ENCODE results near the gene RNU6-9. TPM values are rescaled to one million over a fixed set of nuclear protein-coding genes. Genes with fewer than 3 reads are reported as not detected.
"Not testable (repeated sequence)": the region's sequence is repeated elsewhere in the genome, so short reads cannot be mapped to it uniquely, and the experiment has no call there.

Gene RNU6-9
- total RNA-seq, 2 experiments from 2014 or later: not detected

GRCh38 chr19:885536-886224, 7.6 kb upstream of the RNU6-9 start:
- Mint-ChIP-seq H3K27ac (no peak overlapping the region), H3K4me3 (no peak overlapping the region), H3K4me1 (ENCODE audit: low read depth) (no peaks in the 10 kb centered on the region), H3K36me3 (ENCODE audit: low read depth) (peaks cover 13% of the 10 kb centered on the region), H3K9me3 (no peaks in the 10 kb centered on the region), H3K27me3 (ENCODE audit: low read depth) (no peaks in the 10 kb centered on the region)
- intact Hi-C loops (cut with micrococcal nuclease): no loop called here
- CTCF ChIA-PET: no interaction called here
- no peak for DNase-seq

- Mint-ChIP-seq H3K27me3 (ENCODE audit: low read depth) (no peaks in the 10 kb centered on the region), H3K4me3 (no peak overlapping the region), H3K9me3 (no peaks in the 10 kb centered on the region), H3K4me1 (ENCODE audit: low read depth) (peaks cover 5% of the 10 kb centered on the region), H3K27ac (no peak overlapping the region), H3K36me3 (ENCODE audit: low read depth) (peaks cover 11% of the 10 kb centered on the region)
- DNase-seq: no peak
- intact Hi-C loops (cut with micrococcal nuclease): no loop called here
- CTCF ChIA-PET: no interaction called here
Measured at GRCh38 chr19:887072-887471, 6.2 kb upstream of the RNU6-9 start.

GRCh38 chr19:887599-887998, 5.7 kb upstream of the RNU6-9 start:
- intact Hi-C loops (cut with micrococcal nuclease): no loop called here
- DNase-seq: no peak
- CTCF ChIA-PET: no interaction called here
- H3K27me3 Mint-ChIP-seq (ENCODE audit: low read depth): no peaks in the 10 kb centered on the region
- H3K4me1 Mint-ChIP-seq (ENCODE audit: low read depth): peaks cover 5% of the 10 kb centered on the region
- H3K36me3 Mint-ChIP-seq (ENCODE audit: low read depth): peaks cover 7% of the 10 kb centered on the region
- H3K9me3 Mint-ChIP-seq: no peaks in the 10 kb centered on the region
- no peak overlapping the region for H3K4me3 Mint-ChIP-seq
- H3K27ac Mint-ChIP-seq: no peak overlapping the region

GRCh38 chr19:888581-889385, 4.5 kb upstream of the RNU6-9 start:
- Mint-ChIP-seq H3K4me1 (ENCODE audit: low read depth) (peaks cover 12% of the 10 kb centered on the region), H3K4me3 (no peak overlapping the region), H3K27me3 (ENCODE audit: low read depth) (no peaks in the 10 kb centered on the region), H3K9me3 (no peaks in the 10 kb centered on the region), H3K36me3 (ENCODE audit: low read depth) (peaks cover 8% of the 10 kb centered on the region), H3K27ac (no peak overlapping the region)
- no peak for DNase-seq
- CTCF ChIA-PET: no interaction called here
- intact Hi-C loops (cut with micrococcal nuclease): no loop called here

- Mint-ChIP-seq H3K36me3 (ENCODE audit: low read depth) (peaks cover 6% of the 10 kb centered on the region), H3K9me3 (no peaks in the 10 kb centered on the region), H3K27me3 (ENCODE audit: low read depth) (no peaks in the 10 kb centered on the region), H3K27ac (no peak overlapping the region), H3K4me1 (ENCODE audit: low read depth) (peaks cover 12% of the 10 kb centered on the region), H3K4me3 (no peak overlapping the region)
- CTCF ChIA-PET: no interaction called here
- intact Hi-C loops (cut with micrococcal nuclease): no loop called here
- no peak for DNase-seq
Measured at GRCh38 chr19:889662-890295, 3.5 kb upstream of the RNU6-9 start.

GRCh38 chr19:890831-891230, 2.5 kb upstream of the RNU6-9 start:
- H3K36me3 Mint-ChIP-seq (ENCODE audit: low read depth): peaks cover 5% of the 10 kb centered on the region
- DNase-seq: no peak
- intact Hi-C loops (cut with micrococcal nuclease): no loop called here
- peak overlapping the region; percentile 63 for H3K4me3 Mint-ChIP-seq
- CTCF ChIA-PET: no interaction called here
- H3K27me3 Mint-ChIP-seq (ENCODE audit: low read depth): no peaks in the 10 kb centered on the region
- H3K27ac Mint-ChIP-seq: peak overlapping the region; percentile 61
- peaks cover 14% of the 10 kb centered on the region for H3K4me1 Mint-ChIP-seq (ENCODE audit: low read depth)
- H3K9me3 Mint-ChIP-seq: no peaks in the 10 kb centered on the region

GRCh38 chr19:891421-892200, 1.7 kb upstream of the RNU6-9 start:
- peak overlapping the region; percentile 79 for H3K27ac Mint-ChIP-seq
- CTCF ChIA-PET: not testable (repeated sequence)

GRCh38 chr19:892243-892893, 916 bp upstream of the RNU6-9 start:
- H3K4me3 Mint-ChIP-seq: peak overlapping the region; percentile 78
- no peaks in the 10 kb centered on the region for H3K27me3 Mint-ChIP-seq (ENCODE audit: low read depth)
- peak; percentile 37 for DNase-seq
- H3K4me1 Mint-ChIP-seq (ENCODE audit: low read depth): peaks cover 14% of the 10 kb centered on the region
- peak overlapping the region; percentile 79 for H3K27ac Mint-ChIP-seq
- no peaks in the 10 kb centered on the region for H3K9me3 Mint-ChIP-seq
- H3K36me3 Mint-ChIP-seq (ENCODE audit: low read depth): peaks cover 13% of the 10 kb centered on the region
- CTCF ChIA-PET: interaction anchor here (0.6 to 1.1 kb wide), 3 partner anchors 29 to 139 kb away, joined by 3 to 5 read pairs (median 3); partner anchors contain the start of gene WDR18
- intact Hi-C loops (cut with micrococcal nuclease): no loop called here

More at GRCh38 chr19:891421-892200, 1.7 kb upstream of the RNU6-9 start:
- peak overlapping the region; percentile 78 for H3K4me3 Mint-ChIP-seq
- H3K9me3 Mint-ChIP-seq; DNase-seq; H3K36me3 Mint-ChIP-seq (ENCODE audit: low read depth); H3K27me3 Mint-ChIP-seq (ENCODE audit: low read depth); intact Hi-C loops (cut with micrococcal nuclease): not testable (repeated sequence)
- peaks cover 14% of the 10 kb centered on the region for H3K4me1 Mint-ChIP-seq (ENCODE audit: low read depth)

- no peak for DNase-seq
- CTCF ChIA-PET: interaction anchor here (0.6 to 0.9 kb wide), 2 partner anchors 33 to 47 kb away, joined by 5 to 6 read pairs; no protein-coding TSS in a partner anchor
- no peak overlapping the region for H3K4me3 Mint-ChIP-seq
- intact Hi-C loops (cut with micrococcal nuclease): no loop called here
- H3K27ac Mint-ChIP-seq: no peak overlapping the region
- H3K9me3 Mint-ChIP-seq: no peaks in the 10 kb centered on the region
- H3K27me3 Mint-ChIP-seq (ENCODE audit: low read depth): no peaks in the 10 kb centered on the region
- H3K4me1 Mint-ChIP-seq (ENCODE audit: low read depth): peaks cover 17% of the 10 kb centered on the region
- peaks cover 15% of the 10 kb centered on the region for H3K36me3 Mint-ChIP-seq (ENCODE audit: low read depth)
Measured at GRCh38 chr19:896434-896833, 3.1 kb downstream of the RNU6-9 start.

GRCh38 chr19:896999-897398, 3.7 kb downstream of the RNU6-9 start:
- intact Hi-C loops (cut with micrococcal nuclease): no loop called here
- CTCF ChIA-PET: interaction anchor here (0.6 kb wide), 1 partner anchor 48 kb away, joined by 6 read pairs; no protein-coding TSS in a partner anchor
- H3K4me1 Mint-ChIP-seq (ENCODE audit: low read depth): peaks cover 18% of the 10 kb centered on the region

GRCh38 chr19:897442-898039, 4.3 kb downstream of the RNU6-9 start:
- intact Hi-C loops (cut with micrococcal nuclease): no loop called here
- DNase-seq: no peak
- H3K9me3 Mint-ChIP-seq: no peaks in the 10 kb centered on the region
- H3K4me3 Mint-ChIP-seq: no peak overlapping the region
- CTCF ChIA-PET: no interaction called here
- peaks cover 20% of the 10 kb centered on the region for H3K4me1 Mint-ChIP-seq (ENCODE audit: low read depth)
- no peaks in the 10 kb centered on the region for H3K27me3 Mint-ChIP-seq (ENCODE audit: low read depth)
- H3K27ac Mint-ChIP-seq: no peak overlapping the region
- H3K36me3 Mint-ChIP-seq (ENCODE audit: low read depth): peaks cover 15% of the 10 kb centered on the region

More at GRCh38 chr19:896999-897398, 3.7 kb downstream of the RNU6-9 start:
- Mint-ChIP-seq H3K9me3 (no peaks in the 10 kb centered on the region), H3K4me3 (no peak overlapping the region), H3K36me3 (ENCODE audit: low read depth) (peaks cover 15% of the 10 kb centered on the region), H3K27ac (no peak overlapping the region), H3K27me3 (ENCODE audit: low read depth) (no peaks in the 10 kb centered on the region)
- DNase-seq: no peak

Measured in activated naive CD4-positive, alpha-beta T cell treated with anti-CD3 and anti-CD28 coated beads for 36 hours (primary cell).